ENCODE results near the gene CIDEB. TPM values are rescaled to one million over a fixed set of nuclear protein-coding genes. Genes with fewer than 3 reads are reported as not detected.
A peak's percentile ranks its signal among the peaks of the same experiment; 100 is the strongest.

Gene CIDEB
- total RNA-seq, 4 donors from 2014 or later = 23.4 to 32.7 (median 31.7) TPM

GRCh38 chr14:24308342-24309124 is 756 bp upstream of the CIDEB start:
- no peak overlapping the region for H3K27ac ChIP-seq
- DNase-seq (ENCODE audit: low spot score in 2 of 2) = no peak
- H3K36me3 ChIP-seq = peaks cover 40% of the 10 kb centered on the region
- WGBS = 80% methylated on average over 7 of the region's 7 CpGs
- no peaks in the 10 kb centered on the region for H3K9me3 ChIP-seq
- no peak overlapping the region for H3K4me3 ChIP-seq
- no peaks in the 10 kb centered on the region for H3K27me3 ChIP-seq
- H3K4me1 ChIP-seq = peaks cover 61% of the 10 kb centered on the region
- TF ChIP-seq EP300 (IDR thresholded peaks at IDR 0.05) (no peak), CTCF (IDR thresholded peaks at IDR 0.05) (no peak)

GRCh38 chr14:24307156-24307574 is 612 bp downstream of the CIDEB start:
- no peaks in the 10 kb centered on the region for H3K9me3 ChIP-seq

GRCh38 chr14:24304019-24304387 is 3.8 kb downstream of the CIDEB start:
- 94% methylated on average over 10 of the region's 11 CpGs for WGBS
- H3K27me3 ChIP-seq = no peaks in the 10 kb centered on the region
- TF ChIP-seq POLR2AphosphoS5 (IDR thresholded peaks at IDR 0.05) (no peak), EP300 (IDR thresholded peaks at IDR 0.05) (no peak), CTCF (IDR thresholded peaks at IDR 0.05) (no peak), POLR2A (IDR thresholded peaks at IDR 0.05) (no peak)
- no peak for DNase-seq (ENCODE audit: low spot score in 2 of 2)
- no peak overlapping the region for H3K27ac ChIP-seq
- H3K9me3 ChIP-seq = no peaks in the 10 kb centered on the region
- peaks cover 34% of the 10 kb centered on the region for H3K4me1 ChIP-seq
- peaks cover 64% of the 10 kb centered on the region for H3K36me3 ChIP-seq
- H3K4me3 ChIP-seq = no peak overlapping the region

More at GRCh38 chr14:24307156-24307574, 612 bp downstream of the CIDEB start:
- Histone ChIP-seq H3K27me3 (no peaks in the 10 kb centered on the region), H3K4me1 (peaks cover 48% of the 10 kb centered on the region), H3K4me3 (no peak overlapping the region), H3K36me3 (peaks cover 54% of the 10 kb centered on the region), H3K27ac (no peak overlapping the region)
- TF ChIP-seq POLR2AphosphoS5 (IDR thresholded peaks at IDR 0.05) = no peak
- no peak for TF ChIP-seq POLR2A (IDR thresholded peaks at IDR 0.05)
- TF ChIP-seq EP300 (IDR thresholded peaks at IDR 0.05) = no peak
- TF ChIP-seq CTCF (IDR thresholded peaks at IDR 0.05) = no peak
- WGBS = 80% methylated on average over 11 of the region's 11 CpGs
- no peak for DNase-seq (ENCODE audit: low spot score in 2 of 2)

- Histone ChIP-seq H3K4me1 (peaks cover 44% of the 10 kb centered on the region), H3K27ac (peak overlapping the region; percentile 88), H3K27me3 (no peaks in the 10 kb centered on the region), H3K9me3 (no peaks in the 10 kb centered on the region), H3K4me3 (peak overlapping the region; percentile 87), H3K36me3 (peaks cover 55% of the 10 kb centered on the region)
- DNase-seq (ENCODE audit: low spot score in 2 of 2) = no peak
- TF ChIP-seq POLR2AphosphoS5 (IDR thresholded peaks at IDR 0.05) = no peak
- no peak for TF ChIP-seq CTCF (IDR thresholded peaks at IDR 0.05)
- no peak for TF ChIP-seq EP300 (IDR thresholded peaks at IDR 0.05)
- TF ChIP-seq POLR2A (IDR thresholded peaks at IDR 0.05) = no peak
- WGBS = 32% methylated on average over 16 of the region's 16 CpGs
Measured at GRCh38 chr14:24300326-24300980, 7.3 kb downstream of the CIDEB start.
